CD4-positive, alpha-beta T cell (primary cell): Measurements from ENCODE around the gene TESK2. TPM values are rescaled to one million over a fixed set of nuclear protein-coding genes. Genes with fewer than 3 reads are reported as not detected.

Experiments used
- ATAC-seq: fragments of 200-7000 bp; cut with Tn5 transposase; one replicate; pipeline ENCODE4 v1.10.0; 2022; ENCODE audit warnings: mild to moderate bottlenecking; ENCODE audit not compliant: poor library complexity
- CTCF ChIA-PET: fragments of 350-600 bp; sonication (Branson Sonifier 250); formaldehyde crosslinking; loops from one replicate; lab custom pipeline; 2021; ENCODE audit warnings: antibody characterized with exemption, inconsistent platforms; lab: Charles Lee
- POLR2A ChIA-PET: fragments of 350-600 bp; sonication (Branson Sonifier 250); formaldehyde crosslinking; loops from one replicate; lab custom pipeline; 2021; ENCODE audit warnings: antibody characterized with exemption, inconsistent platforms; lab: Charles Lee
- DNase-seq, 14 experiments: peaks; one replicate each; pipeline ENCODE4 v3.0.0-alpha.2; 2013 to 2020; ENCODE audit warnings: mixed read lengths in 2 of 14
- H3K27ac ChIP-seq, 2 donors: one replicate each; pipeline versions ENCODE4 v1.5.1 to v1.7.0; 2013; ENCODE audit warnings: low read length in 2 of 2, low read depth in 1 of 2, mild to moderate bottlenecking in 1 of 2
- H3K27me3 ChIP-seq, 2 experiments: 1 replicate in 1 of 2; 2 replicates in 1 of 2; pipeline versions ENCODE4 v1.6.1 to v1.7.0; 2013; ENCODE audit warnings: low read length in 2 of 2, control low read depth in 1 of 2, mild to moderate bottlenecking in 1 of 2, moderate library complexity in 1 of 2; ENCODE audit not compliant: insufficient read depth in 2 of 2, control insufficient read depth in 1 of 2
- H3K36me3 ChIP-seq: one replicate; pipeline ENCODE4 v1.6.1; 2013; ENCODE audit warnings: low read length, control low read depth; ENCODE audit not compliant: insufficient read depth
- H3K4me1 ChIP-seq: one replicate; pipeline ENCODE4 v1.6.1; 2013; ENCODE audit warnings: low read length, control low read depth; ENCODE audit not compliant: insufficient read depth
- H3K4me3 ChIP-seq: one replicate; pipeline ENCODE4 v1.5.1; 2013; ENCODE audit warnings: mild to moderate bottlenecking, low read length, moderate library complexity
- H3K9me3 ChIP-seq, 2 experiments: 1 replicate in 1 of 2; 2 replicates in 1 of 2; pipeline versions ENCODE4 v1.6.1 to v1.7.0; 2013; ENCODE audit warnings: low read length in 2 of 2, mild to moderate bottlenecking in 2 of 2, control low read depth in 1 of 2, moderate library complexity in 1 of 2; ENCODE audit not compliant: control insufficient read depth in 1 of 2, insufficient read depth in 1 of 2
- H3K27ac Mint-ChIP-seq: one replicate; pipeline ENCODE4 v1.8.0; 2020; ENCODE audit warnings: mixed read lengths
- H3K27me3 Mint-ChIP-seq: one replicate; pipeline ENCODE4 v1.8.0; 2021; ENCODE audit warnings: mixed read lengths
- H3K36me3 Mint-ChIP-seq: one replicate; pipeline ENCODE4 v1.8.0; 2021; ENCODE audit warnings: low read depth, mixed read lengths
- H3K4me1 Mint-ChIP-seq: one replicate; pipeline ENCODE4 v1.8.0; 2021; ENCODE audit warnings: low read depth, mixed read lengths
- H3K4me3 Mint-ChIP-seq: one replicate; pipeline ENCODE4 v1.8.0; 2020; ENCODE audit warnings: mild to moderate bottlenecking, mixed read lengths
- H3K9me3 Mint-ChIP-seq: one replicate; pipeline ENCODE4 v1.8.0; 2020; ENCODE audit warnings: mixed read lengths
- CTCF ChIP-seq: fragments of 200-600 bp; IDR thresholded peaks from one replicate; pipeline ENCODE4 v1.8.0; 2022; ENCODE audit warnings: antibody characterized with exemption, mild to moderate bottlenecking
- intact Hi-C, 2 experiments: fragments of 100-400 bp; cut with DNase I in 1 of 2; cut with micrococcal nuclease in 1 of 2; formaldehyde crosslinking; loops; one replicate each; pipeline versions ENCODE4 v1.15.1 to v1.9.0; 2023 to 2025; cut with DNase I, micrococcal nuclease
- total RNA-seq, 174 experiments: library from RNA in 2 of 174; stranded (reverse) in 2 of 174; gene quantifications; one replicate each; pipeline ENCODE4 v1.2.3 and lab custom pipeline; 2021 to 2026

TESK2 gene
- total RNA-seq, 2 experiments from 2014 or later, result 2.8 to 3.4 TPM

- DNase-seq (no peak), ATAC-seq (no peak)
- H3K4me1 ChIP-seq, result no peaks in the 10 kb centered on the region
- H3K27me3 Mint-ChIP-seq, result no peaks in the 10 kb centered on the region
- H3K36me3 Mint-ChIP-seq, result no peaks in the 10 kb centered on the region
- H3K9me3 ChIP-seq, result no peaks in the 10 kb centered on the region
- H3K4me3 Mint-ChIP-seq, result no peak overlapping the region
- intact Hi-C loops, result no loop called here
- H3K4me3 ChIP-seq, result no peak overlapping the region
- no peak for TF ChIP-seq CTCF
- no peak overlapping the region for H3K27ac Mint-ChIP-seq
- no peaks in the 10 kb centered on the region for H3K36me3 ChIP-seq
- no peaks in the 10 kb centered on the region for H3K27me3 ChIP-seq
- no peak overlapping the region for H3K27ac ChIP-seq
- POLR2A ChIA-PET, result no interaction called here
- no peaks in the 10 kb centered on the region for H3K9me3 Mint-ChIP-seq
- H3K4me1 Mint-ChIP-seq, result peaks cover under 1% of the 10 kb centered on the region
- CTCF ChIA-PET, result no interaction called here
Observed at GRCh38 chr1:45354838-45355237, 136.1 kb downstream of the TESK2 start.

DNA sequence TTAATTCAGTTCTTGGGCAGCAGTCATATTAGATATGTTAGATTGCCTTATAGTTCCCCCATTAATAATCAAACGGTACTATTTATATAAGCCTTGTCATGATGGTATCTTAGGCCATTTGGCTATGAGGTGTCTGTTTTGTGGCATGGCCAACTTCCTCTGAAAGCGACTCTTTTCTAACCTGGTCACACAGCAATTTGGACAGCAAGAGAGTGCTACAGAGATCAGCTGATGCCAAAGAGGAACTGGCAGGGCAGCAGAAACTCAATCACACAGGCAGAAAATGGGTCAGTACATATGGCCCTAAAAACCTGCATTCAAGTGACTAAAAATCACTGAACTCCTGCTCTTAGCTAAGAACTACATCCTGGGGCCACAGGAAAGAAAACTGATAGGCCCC is 137.3 kb downstream of the TESK2 start:
- Mint-ChIP-seq H3K4me1 (no peaks in the 10 kb centered on the region), H3K4me3 (no peak overlapping the region), H3K36me3 (no peaks in the 10 kb centered on the region), H3K9me3 (no peaks in the 10 kb centered on the region), H3K27me3 (no peaks in the 10 kb centered on the region), H3K27ac (no peak overlapping the region)
- no peaks in the 10 kb centered on the region for H3K27me3 ChIP-seq
- no peak overlapping the region for H3K27ac ChIP-seq
- intact Hi-C loops, result no loop called here
- no peak for TF ChIP-seq CTCF
- H3K9me3 ChIP-seq, result no peaks in the 10 kb centered on the region
- H3K36me3 ChIP-seq, result no peaks in the 10 kb centered on the region
- DNase-seq (no peak), ATAC-seq (no peak)
- H3K4me3 ChIP-seq, result no peak overlapping the region
- CTCF ChIA-PET, result no interaction called here
- POLR2A ChIA-PET, result interaction anchor here (2.0 kb wide), 1 partner anchor 13 kb away, joined by 5 read pairs; the partner anchor contains the start of gene MUTYH
- H3K4me1 ChIP-seq, result no peaks in the 10 kb centered on the region

- CTCF ChIA-PET, result no interaction called here
- POLR2A ChIA-PET, result interaction anchor here (4.8 kb wide), 1 partner anchor 12 kb away, joined by 28 read pairs; the partner anchor contains the start of genes MUTYH and TOE1
Observed at GRCh38 chr1:45351508-45351907, 139.5 kb downstream of the TESK2 start.

More at GRCh38 chr1:45351508-45351907, 139.5 kb downstream of the TESK2 start:
- peaks cover 4% of the 10 kb centered on the region for H3K36me3 Mint-ChIP-seq
- no peak overlapping the region for H3K4me3 Mint-ChIP-seq
- Histone ChIP-seq H3K4me3 (no peak overlapping the region), H3K27me3 (no peaks in the 10 kb centered on the region), H3K27ac (no peak overlapping the region), H3K36me3 (peaks cover 3% of the 10 kb centered on the region), H3K9me3 (no peaks in the 10 kb centered on the region), H3K4me1 (no peaks in the 10 kb centered on the region)
- H3K27me3 Mint-ChIP-seq, result no peaks in the 10 kb centered on the region
- DNase-seq (no peak), ATAC-seq (no peak)
- no peaks in the 10 kb centered on the region for H3K9me3 Mint-ChIP-seq
- no peaks in the 10 kb centered on the region for H3K4me1 Mint-ChIP-seq
- no peak overlapping the region for H3K27ac Mint-ChIP-seq
- TF ChIP-seq CTCF, result no peak
- intact Hi-C loops, result no loop called here
